ENCODE measurements around the gene CFAP70. TPM values are rescaled to one million over a fixed set of nuclear protein-coding genes. Genes with fewer than 3 reads are reported as not detected.

The CFAP70 gene
- total RNA-seq, 1 donor from 2014 or later, result 1.3 TPM

DNA sequence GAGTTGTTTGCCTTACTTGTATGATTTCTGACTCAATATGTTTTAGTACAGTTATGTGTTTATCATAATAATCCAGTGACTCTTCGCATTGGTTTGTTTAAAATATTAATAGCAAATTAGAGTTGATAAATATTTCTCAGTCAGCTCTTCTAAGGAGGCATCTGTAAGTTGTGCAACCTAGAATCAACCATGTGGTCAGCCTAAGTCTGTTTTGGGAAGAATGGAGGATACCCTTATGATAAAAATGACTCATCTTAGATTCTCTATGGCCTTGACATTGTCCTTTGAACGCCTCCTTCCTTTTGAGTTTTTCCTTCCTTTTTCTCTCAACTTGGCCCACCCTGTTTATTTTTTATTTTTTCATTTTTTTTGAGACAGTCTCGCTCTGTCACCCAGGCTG is 130.4 kb downstream of the CFAP70 start:
- no peaks in the 10 kb centered on the region for H3K27me3 Mint-ChIP-seq (ENCODE audit: unreplicated experiment)
- no peaks in the 10 kb centered on the region for H3K36me3 Mint-ChIP-seq (ENCODE audit: unreplicated experiment)
- no peak overlapping the region for H3K27ac Mint-ChIP-seq (ENCODE audit: unreplicated experiment)
- DNase-seq, result no peak
- no peaks in the 10 kb centered on the region for H3K9me3 Mint-ChIP-seq (ENCODE audit: unreplicated experiment)
- H3K4me3 Mint-ChIP-seq (ENCODE audit: unreplicated experiment), result no peak overlapping the region
- TF ChIP-seq, protein P1, sequence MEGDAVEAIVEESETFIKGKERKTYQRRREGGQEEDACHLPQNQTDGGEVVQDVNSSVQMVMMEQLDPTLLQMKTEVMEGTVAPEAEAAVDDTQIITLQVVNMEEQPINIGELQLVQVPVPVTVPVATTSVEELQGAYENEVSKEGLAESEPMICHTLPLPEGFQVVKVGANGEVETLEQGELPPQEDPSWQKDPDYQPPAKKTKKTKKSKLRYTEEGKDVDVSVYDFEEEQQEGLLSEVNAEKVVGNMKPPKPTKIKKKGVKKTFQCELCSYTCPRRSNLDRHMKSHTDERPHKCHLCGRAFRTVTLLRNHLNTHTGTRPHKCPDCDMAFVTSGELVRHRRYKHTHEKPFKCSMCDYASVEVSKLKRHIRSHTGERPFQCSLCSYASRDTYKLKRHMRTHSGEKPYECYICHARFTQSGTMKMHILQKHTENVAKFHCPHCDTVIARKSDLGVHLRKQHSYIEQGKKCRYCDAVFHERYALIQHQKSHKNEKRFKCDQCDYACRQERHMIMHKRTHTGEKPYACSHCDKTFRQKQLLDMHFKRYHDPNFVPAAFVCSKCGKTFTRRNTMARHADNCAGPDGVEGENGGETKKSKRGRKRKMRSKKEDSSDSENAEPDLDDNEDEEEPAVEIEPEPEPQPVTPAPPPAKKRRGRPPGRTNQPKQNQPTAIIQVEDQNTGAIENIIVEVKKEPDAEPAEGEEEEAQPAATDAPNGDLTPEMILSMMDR (IDR thresholded peaks at IDR 0.05; ENCODE audit: partially characterized antibody, unreplicated experiment), result no peak
- no peaks in the 10 kb centered on the region for H3K4me1 Mint-ChIP-seq (ENCODE audit: low read depth, unreplicated experiment)

DNA sequence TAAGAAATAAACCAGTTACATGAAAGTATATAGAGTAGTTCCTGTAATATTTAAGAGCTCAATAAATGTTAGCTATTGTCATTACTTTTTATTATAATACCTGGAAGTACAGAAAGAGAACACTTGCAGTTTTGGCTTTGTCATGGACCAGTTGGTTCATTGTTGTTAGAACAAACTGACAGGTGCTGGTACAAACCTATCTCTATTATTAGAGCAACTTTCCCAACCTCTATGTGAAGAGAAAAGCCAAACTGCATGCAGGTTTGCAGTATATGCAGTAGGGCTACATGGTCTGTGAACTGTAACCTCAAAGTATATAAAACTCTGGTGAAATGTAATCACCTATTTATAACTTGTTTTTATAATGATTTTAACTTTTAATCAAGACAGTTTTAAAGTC is 132.0 kb downstream of the CFAP70 start:
- no peak for DNase-seq
- no peaks in the 10 kb centered on the region for H3K4me1 Mint-ChIP-seq (ENCODE audit: low read depth, unreplicated experiment)
- no peaks in the 10 kb centered on the region for H3K9me3 Mint-ChIP-seq (ENCODE audit: unreplicated experiment)
- no peak overlapping the region for H3K27ac Mint-ChIP-seq (ENCODE audit: unreplicated experiment)
- H3K36me3 Mint-ChIP-seq (ENCODE audit: unreplicated experiment), result no peaks in the 10 kb centered on the region
- H3K27me3 Mint-ChIP-seq (ENCODE audit: unreplicated experiment), result no peaks in the 10 kb centered on the region
- H3K4me3 Mint-ChIP-seq (ENCODE audit: unreplicated experiment), result no peak overlapping the region
- TF ChIP-seq, protein P1 (IDR thresholded peaks at IDR 0.05; ENCODE audit: partially characterized antibody, unreplicated experiment), result no peak

DNA sequence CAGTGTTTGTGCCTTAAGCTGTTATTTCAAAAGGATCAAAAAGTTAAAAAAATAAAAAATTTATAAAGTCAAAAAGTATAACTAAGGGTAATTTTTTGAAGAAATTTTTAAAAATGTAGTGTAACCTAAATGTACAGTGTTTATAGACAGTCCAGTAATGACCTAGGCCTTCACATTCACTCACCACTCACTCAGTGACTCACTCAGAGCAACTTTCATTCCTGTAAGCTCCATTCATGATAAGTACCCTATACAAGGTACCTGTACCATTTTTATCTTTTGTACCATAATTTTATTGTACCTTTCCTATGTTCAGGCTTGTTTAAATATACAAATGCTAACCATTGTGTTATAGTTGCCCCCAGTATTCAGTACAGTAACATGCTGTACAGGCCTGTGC is 133.1 kb downstream of the CFAP70 start:
- no peaks in the 10 kb centered on the region for H3K36me3 Mint-ChIP-seq (ENCODE audit: unreplicated experiment)
- no peak overlapping the region for H3K4me3 Mint-ChIP-seq (ENCODE audit: unreplicated experiment)
- H3K9me3 Mint-ChIP-seq (ENCODE audit: unreplicated experiment), result no peaks in the 10 kb centered on the region
- H3K27me3 Mint-ChIP-seq (ENCODE audit: unreplicated experiment), result no peaks in the 10 kb centered on the region
- no peak for DNase-seq
- no peak overlapping the region for H3K27ac Mint-ChIP-seq (ENCODE audit: unreplicated experiment)
- TF ChIP-seq, protein P1 (IDR thresholded peaks at IDR 0.05; ENCODE audit: partially characterized antibody, unreplicated experiment), result no peak
- no peaks in the 10 kb centered on the region for H3K4me1 Mint-ChIP-seq (ENCODE audit: low read depth, unreplicated experiment)

DNA sequence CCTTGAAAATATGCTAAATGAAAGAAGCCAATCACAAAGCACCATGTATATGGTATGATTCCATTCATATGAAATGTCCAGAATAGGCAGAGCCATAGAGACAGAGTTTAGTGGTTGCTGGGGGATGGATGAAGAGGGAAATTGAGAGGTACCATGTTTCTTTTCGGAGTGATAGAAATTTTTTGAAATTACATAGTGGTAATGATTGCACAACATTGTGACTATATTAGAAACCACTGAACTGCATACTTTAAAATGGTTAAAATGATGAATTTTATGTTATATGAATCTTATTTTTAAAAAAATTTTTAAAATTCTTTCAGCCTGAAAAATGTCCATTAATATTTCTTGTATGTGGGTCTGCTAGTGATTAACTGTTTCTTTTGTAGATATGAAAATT is 137.7 kb downstream of the CFAP70 start:
- no peaks in the 10 kb centered on the region for H3K27me3 Mint-ChIP-seq (ENCODE audit: unreplicated experiment)
- no peaks in the 10 kb centered on the region for H3K36me3 Mint-ChIP-seq (ENCODE audit: unreplicated experiment)
- no peak overlapping the region for H3K27ac Mint-ChIP-seq (ENCODE audit: unreplicated experiment)

DNA sequence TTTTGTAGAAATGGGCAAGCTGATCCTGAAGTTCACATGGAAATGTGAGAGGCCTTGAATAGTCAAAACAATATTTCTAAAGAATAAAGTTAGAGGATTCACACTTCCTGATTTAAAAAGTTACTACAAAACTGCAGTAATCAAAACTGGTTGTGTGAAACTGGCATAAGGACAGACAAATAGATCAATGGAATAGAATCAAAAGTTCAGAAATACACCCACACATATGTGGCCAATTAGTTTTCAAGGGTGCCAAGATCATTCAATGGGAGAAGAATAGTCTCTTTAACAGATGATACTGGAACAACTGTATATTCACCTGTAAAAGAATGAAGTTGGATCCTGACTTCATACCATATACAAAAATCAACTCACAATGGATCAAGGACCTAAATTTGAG is 139.3 kb downstream of the CFAP70 start:
- Mint-ChIP-seq H3K36me3 (ENCODE audit: unreplicated experiment) (no peaks in the 10 kb centered on the region), H3K4me1 (ENCODE audit: low read depth, unreplicated experiment) (no peaks in the 10 kb centered on the region), H3K4me3 (ENCODE audit: unreplicated experiment) (no peak overlapping the region), H3K27me3 (ENCODE audit: unreplicated experiment) (no peaks in the 10 kb centered on the region), H3K27ac (ENCODE audit: unreplicated experiment) (no peak overlapping the region), H3K9me3 (ENCODE audit: unreplicated experiment) (no peaks in the 10 kb centered on the region)
- TF ChIP-seq, protein P1 (IDR thresholded peaks at IDR 0.05; ENCODE audit: partially characterized antibody, unreplicated experiment), result no peak
- DNase-seq, result no peak

More for the DNA sequence above, 137.7 kb downstream of the CFAP70 start:
- Mint-ChIP-seq H3K4me1 (ENCODE audit: low read depth, unreplicated experiment) (no peaks in the 10 kb centered on the region), H3K9me3 (ENCODE audit: unreplicated experiment) (no peaks in the 10 kb centered on the region), H3K4me3 (ENCODE audit: unreplicated experiment) (no peak overlapping the region)
- DNase-seq, result no peak
- TF ChIP-seq, protein P1 (IDR thresholded peaks at IDR 0.05; ENCODE audit: partially characterized antibody, unreplicated experiment), result no peak
